ENCODE results near the gene HERPUD1.

Gene HERPUD1

GRCh38 chr16:56967733-56968132, 35.8 kb downstream of the HERPUD1 start:
- peak overlapping the region; percentile 24 for H3K27ac ChIP-seq (replicated peaks)
- no peak overlapping the region for H3K4me3 ChIP-seq (replicated peaks; ENCODE audit: insufficient read depth, low read length)
- no peaks in the 10 kb centered on the region for H3K27me3 ChIP-seq (ENCODE audit: insufficient read depth, poor library complexity, severe bottlenecking)
- no peak for TF ChIP-seq GABPA (IDR thresholded peaks at IDR 0.05; ENCODE audit: low read depth)
- TF ChIP-seq SPI1 (IDR thresholded peaks at IDR 0.05; ENCODE audit: borderline replicate concordance, low read depth), result no peak
- TF ChIP-seq, protein P1, sequence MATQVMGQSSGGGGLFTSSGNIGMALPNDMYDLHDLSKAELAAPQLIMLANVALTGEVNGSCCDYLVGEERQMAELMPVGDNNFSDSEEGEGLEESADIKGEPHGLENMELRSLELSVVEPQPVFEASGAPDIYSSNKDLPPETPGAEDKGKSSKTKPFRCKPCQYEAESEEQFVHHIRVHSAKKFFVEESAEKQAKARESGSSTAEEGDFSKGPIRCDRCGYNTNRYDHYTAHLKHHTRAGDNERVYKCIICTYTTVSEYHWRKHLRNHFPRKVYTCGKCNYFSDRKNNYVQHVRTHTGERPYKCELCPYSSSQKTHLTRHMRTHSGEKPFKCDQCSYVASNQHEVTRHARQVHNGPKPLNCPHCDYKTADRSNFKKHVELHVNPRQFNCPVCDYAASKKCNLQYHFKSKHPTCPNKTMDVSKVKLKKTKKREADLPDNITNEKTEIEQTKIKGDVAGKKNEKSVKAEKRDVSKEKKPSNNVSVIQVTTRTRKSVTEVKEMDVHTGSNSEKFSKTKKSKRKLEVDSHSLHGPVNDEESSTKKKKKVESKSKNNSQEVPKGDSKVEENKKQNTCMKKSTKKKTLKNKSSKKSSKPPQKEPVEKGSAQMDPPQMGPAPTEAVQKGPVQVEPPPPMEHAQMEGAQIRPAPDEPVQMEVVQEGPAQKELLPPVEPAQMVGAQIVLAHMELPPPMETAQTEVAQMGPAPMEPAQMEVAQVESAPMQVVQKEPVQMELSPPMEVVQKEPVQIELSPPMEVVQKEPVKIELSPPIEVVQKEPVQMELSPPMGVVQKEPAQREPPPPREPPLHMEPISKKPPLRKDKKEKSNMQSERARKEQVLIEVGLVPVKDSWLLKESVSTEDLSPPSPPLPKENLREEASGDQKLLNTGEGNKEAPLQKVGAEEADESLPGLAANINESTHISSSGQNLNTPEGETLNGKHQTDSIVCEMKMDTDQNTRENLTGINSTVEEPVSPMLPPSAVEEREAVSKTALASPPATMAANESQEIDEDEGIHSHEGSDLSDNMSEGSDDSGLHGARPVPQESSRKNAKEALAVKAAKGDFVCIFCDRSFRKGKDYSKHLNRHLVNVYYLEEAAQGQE (IDR thresholded peaks at IDR 0.05; ENCODE audit: insufficient replicate concordance, low read depth), result no peak
- TF ChIP-seq, protein P2, sequence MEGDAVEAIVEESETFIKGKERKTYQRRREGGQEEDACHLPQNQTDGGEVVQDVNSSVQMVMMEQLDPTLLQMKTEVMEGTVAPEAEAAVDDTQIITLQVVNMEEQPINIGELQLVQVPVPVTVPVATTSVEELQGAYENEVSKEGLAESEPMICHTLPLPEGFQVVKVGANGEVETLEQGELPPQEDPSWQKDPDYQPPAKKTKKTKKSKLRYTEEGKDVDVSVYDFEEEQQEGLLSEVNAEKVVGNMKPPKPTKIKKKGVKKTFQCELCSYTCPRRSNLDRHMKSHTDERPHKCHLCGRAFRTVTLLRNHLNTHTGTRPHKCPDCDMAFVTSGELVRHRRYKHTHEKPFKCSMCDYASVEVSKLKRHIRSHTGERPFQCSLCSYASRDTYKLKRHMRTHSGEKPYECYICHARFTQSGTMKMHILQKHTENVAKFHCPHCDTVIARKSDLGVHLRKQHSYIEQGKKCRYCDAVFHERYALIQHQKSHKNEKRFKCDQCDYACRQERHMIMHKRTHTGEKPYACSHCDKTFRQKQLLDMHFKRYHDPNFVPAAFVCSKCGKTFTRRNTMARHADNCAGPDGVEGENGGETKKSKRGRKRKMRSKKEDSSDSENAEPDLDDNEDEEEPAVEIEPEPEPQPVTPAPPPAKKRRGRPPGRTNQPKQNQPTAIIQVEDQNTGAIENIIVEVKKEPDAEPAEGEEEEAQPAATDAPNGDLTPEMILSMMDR (IDR thresholded peaks at IDR 0.05; ENCODE audit: insufficient read depth, low read length), result no peak
- TF ChIP-seq POLR2AphosphoS5 (IDR thresholded peaks at IDR 0.05; ENCODE audit: low read depth), result no peak
- peak in 1 of 2 experiments; percentile 27 for DNase-seq (ENCODE audit: low read depth in 1 of 2, low spot score in 1 of 2)

GRCh38 chr16:56969769-56970168, 37.8 kb downstream of the HERPUD1 start:
- Histone ChIP-seq H3K27me3 (ENCODE audit: insufficient read depth, poor library complexity, severe bottlenecking) (no peaks in the 10 kb centered on the region), H3K4me3 (replicated peaks; ENCODE audit: insufficient read depth, low read length) (no peak overlapping the region), H3K27ac (replicated peaks) (no peak overlapping the region)
- DNase-seq (ENCODE audit: low read depth in 1 of 2, low spot score in 1 of 2), result no peak
- TF ChIP-seq SPI1 (IDR thresholded peaks at IDR 0.05; ENCODE audit: borderline replicate concordance, low read depth) (no peak), GABPA (IDR thresholded peaks at IDR 0.05; ENCODE audit: low read depth) (no peak), POLR2AphosphoS5 (IDR thresholded peaks at IDR 0.05; ENCODE audit: low read depth) (no peak)
- TF ChIP-seq, protein P2 (IDR thresholded peaks at IDR 0.05; ENCODE audit: insufficient read depth, low read length), result no peak
- TF ChIP-seq, protein P1 (IDR thresholded peaks at IDR 0.05; ENCODE audit: insufficient replicate concordance, low read depth), result no peak

DNA sequence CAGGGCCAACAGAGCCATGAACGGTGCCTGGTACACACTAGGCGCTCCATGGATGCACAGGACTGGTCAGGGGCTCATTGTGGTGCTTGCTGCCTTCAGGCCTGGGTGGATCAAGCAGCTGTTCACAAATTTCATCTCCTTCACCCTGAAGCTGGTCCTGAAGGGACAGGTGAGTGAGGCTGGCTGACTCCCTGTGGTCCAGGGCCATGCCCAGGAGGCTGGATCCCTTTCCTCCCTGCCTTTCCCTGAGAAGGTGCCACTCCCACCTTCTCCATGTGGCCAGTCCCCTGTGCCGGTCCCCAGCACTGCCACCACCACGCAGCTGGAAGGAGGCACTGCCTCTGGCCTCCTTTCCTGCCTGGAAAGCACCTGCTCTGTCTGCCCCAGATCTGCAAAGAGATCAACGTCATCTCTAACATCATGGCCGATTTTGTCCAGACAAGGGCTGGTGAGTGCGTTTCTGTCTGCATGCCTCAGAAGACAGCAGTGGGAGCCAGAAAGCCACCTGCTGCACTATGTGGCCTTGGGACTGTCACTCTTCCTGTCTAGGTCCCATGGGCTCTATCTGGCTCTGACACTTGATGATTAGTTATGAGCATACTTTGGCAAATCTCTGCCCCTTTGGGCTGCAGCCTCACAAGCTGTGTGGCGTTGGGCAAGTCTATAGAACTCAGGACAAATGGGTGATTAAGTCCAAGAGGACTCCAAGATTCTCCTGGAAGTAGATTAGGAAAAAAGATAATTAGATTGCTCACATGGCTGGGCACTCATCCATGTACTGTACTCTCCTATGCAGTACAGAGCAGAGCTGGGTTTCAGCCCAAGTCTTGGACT, 39.2 kb downstream of the HERPUD1 start:
- no peak overlapping the region for H3K27ac ChIP-seq (replicated peaks)
- no peak overlapping the region for H3K4me3 ChIP-seq (replicated peaks; ENCODE audit: insufficient read depth, low read length)
- TF ChIP-seq POLR2AphosphoS5 (IDR thresholded peaks at IDR 0.05; ENCODE audit: low read depth), result no peak
- TF ChIP-seq, protein P2 (IDR thresholded peaks at IDR 0.05; ENCODE audit: insufficient read depth, low read length), result no peak
- TF ChIP-seq GABPA (IDR thresholded peaks at IDR 0.05; ENCODE audit: low read depth), result no peak
- TF ChIP-seq, protein P1 (IDR thresholded peaks at IDR 0.05; ENCODE audit: insufficient replicate concordance, low read depth), result no peak
- TF ChIP-seq SPI1 (IDR thresholded peaks at IDR 0.05; ENCODE audit: borderline replicate concordance, low read depth), result no peak
- DNase-seq (ENCODE audit: low read depth in 1 of 2, low spot score in 1 of 2), result no peak
- no peaks in the 10 kb centered on the region for H3K27me3 ChIP-seq (ENCODE audit: insufficient read depth, poor library complexity, severe bottlenecking)

Data from HL-60 (cell line).